Hippocampal formation (tissue), 2 donors: Measurements from ENCODE around the gene VTA1.
"Not testable (repeated sequence)": the region's sequence is repeated elsewhere in the genome, so short reads cannot be mapped to it uniquely, and the experiment has no call there.

Source experiments
- DNase-seq, 2 donors: peaks; one replicate each; lab custom pipeline; 2025; lab: John Stamatoyannopoulos, UW

VTA1 gene

DNA sequence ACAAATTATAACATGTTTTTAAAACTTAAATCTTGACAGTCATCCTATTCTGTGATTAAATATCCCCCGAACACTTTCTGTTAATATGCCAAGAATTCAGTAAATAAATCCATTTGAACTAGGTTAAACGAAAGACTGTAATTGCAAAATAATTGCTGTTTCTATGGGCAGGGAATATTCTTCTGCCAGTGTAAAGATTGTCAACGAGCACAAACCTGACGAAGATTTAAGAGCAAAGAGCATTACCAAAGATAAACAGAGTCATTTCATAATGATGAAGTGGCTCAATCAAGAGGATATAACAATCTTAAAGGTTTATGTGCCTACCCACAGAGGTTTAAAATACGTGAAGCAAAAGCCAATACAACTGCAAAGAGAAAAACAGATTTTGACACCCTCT is 78.5 kb downstream of the VTA1 start:
- no peak for DNase-seq

DNA sequence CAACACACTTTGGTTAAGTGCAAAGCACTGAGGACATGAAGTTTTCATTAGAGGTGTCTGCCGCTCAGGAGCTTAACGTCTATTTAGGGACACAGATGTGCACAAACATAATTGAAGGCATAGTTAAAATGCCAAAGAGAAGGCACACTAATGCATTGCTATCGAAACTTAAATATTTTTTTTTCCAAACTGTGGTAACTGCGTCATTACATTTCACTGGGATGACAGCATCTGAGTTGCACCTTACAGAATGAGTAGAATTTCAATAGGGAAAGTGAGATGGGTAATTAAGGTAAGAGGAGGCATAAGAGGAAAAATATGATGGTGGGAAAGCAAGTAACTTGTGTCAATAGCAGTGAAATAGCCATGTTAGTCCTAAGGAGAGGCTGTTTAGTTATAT is 79.7 kb downstream of the VTA1 start:
- no peak for DNase-seq

DNA sequence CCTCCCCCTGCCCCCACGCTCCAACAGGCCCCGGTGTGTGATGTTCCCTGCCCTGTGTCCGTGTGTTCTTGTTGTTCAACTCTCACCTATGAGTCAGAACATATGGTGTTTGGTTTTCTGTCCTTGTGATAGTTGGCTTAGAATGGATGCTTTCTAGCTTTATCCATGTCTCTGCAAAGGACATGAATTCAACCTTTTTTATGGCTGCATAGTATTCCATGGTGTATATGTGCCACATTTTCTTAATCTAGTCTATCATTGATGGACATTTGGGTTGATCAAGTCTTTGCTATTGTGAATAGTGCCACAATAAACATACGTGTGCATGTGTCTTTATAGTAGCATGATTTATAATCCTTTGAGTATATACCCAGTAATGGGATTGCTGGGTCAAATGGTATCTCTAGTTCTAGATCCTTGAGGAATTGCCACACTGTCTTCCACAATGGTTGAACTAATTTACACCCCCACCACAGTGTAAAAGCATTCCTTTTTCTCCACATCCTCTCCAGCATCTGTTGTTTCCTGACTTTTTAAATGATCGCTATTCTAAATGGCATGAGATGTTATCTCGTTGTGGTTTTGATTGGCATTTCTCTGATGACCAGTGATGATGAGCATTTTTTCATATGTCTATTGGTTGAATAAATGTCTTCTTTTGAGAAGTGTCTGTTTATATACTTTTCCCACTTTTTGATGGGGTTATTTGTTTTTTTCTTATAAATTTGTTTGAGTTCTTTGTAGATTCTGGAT is 82.6 kb downstream of the VTA1 start:
- not testable (repeated sequence) for DNase-seq

DNA sequence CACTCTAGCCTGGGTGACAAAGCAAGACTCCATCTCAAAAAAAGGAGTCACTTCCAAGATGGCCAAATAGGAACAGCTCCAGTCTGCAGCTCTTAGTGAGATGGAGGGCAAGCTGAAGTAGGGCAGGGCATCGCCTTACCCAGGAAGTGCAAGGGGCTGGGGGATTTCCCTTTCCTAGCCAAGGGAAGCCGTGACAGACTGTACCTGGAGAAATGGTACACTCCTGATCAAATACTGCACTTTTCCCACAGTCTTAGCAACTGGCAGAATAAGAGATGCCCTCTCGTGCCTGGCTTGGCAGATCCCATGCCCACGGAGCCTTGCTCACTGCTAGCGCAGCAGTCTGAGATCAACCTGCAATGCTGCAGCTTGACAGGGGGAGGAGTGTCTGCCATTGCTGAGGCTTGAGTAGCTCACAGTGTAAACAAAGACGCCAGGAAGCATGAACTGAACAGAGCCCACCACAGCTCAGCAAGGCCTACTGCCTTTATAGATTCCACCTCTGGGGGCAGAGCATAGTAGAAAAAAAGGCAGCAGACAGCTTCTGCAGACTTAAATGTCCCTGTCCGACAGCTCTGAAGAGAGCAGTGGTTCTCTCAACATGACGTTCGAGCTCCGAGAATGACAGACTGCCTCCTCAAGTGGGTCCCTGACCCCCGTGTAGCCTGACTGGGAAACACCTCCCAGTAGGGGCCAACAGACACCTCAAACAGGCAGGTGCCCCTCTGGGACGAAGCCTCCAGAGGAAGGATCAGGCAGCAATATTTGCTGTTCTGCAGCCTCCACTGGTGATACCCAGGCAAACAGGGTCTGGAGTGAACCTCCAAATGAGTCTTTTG is 85.4 kb downstream of the VTA1 start:
- not testable (repeated sequence) for DNase-seq

DNA sequence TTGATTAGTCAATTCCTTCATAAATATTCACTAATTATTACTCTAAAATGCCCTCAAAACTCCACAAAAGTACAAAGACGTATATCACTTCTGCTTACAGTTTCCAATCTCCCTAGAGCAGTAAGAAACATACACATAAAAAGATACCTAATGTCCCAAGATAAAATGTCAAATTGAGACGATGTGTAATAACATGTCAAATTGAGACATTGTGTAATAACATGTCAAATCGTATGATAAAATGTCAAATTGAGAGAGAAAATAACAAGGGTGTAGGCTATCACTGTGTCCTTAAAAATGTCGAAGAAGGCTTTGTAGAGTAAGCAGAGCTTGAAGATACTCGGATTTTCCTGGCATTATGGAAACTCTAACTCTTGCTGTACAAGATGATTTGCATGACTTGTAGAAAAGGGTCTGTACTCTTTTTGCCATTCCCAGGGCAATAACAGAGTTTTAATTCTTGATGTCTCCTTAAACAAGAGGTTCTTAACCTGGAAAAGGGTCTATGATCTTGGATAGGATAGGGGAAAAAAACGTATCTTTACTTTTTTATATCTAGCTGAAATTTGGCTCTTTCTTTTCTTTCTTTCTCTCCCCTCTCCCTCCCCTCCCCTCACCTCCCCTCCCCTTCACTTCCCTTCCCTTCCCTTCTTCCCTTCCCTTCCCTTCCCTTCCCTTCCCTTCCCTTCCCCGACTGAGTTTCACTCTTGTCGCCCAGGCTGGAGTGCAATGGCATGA is 87.1 kb downstream of the VTA1 start:
- no peak for DNase-seq

DNA sequence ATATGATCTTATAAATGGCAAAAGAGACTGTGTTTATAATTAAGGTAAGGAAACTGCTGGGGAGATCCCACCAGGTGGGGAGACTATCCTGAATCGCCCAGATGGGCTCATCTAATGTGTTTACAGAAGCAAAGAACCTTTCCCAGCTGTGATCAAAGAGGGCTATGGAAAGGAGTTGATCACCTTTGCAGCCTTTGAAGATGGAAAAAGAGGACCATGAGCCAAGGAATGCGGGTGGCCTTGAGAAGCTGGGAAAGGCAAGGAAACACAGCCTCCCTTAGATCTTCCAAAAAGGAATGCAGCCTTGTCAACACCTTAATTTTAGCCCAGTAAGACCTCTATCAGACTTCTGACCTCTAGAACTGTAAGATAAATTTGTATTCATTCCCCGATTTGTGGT is 88.2 kb downstream of the VTA1 start:
- DNase-seq = no peak

DNA sequence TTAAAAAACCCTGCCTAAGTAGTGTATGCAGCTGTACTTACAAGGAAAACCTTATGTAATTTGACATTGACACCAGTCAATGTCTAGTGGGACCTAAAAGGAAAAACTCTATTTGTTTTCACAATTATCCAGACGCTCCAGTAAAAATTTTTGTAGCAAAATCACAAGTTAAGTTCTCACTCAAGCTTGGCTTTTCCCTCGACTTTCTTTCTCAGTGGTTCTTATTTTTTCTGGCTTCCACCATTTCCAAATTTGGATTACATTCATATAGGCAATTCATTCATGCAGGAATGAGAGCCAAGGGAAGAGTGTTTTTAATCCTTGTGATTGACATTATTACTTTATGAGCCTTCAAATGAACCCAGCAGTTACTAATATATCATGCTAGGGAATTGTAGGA is 88.7 kb downstream of the VTA1 start:
- DNase-seq = no peak

DNA sequence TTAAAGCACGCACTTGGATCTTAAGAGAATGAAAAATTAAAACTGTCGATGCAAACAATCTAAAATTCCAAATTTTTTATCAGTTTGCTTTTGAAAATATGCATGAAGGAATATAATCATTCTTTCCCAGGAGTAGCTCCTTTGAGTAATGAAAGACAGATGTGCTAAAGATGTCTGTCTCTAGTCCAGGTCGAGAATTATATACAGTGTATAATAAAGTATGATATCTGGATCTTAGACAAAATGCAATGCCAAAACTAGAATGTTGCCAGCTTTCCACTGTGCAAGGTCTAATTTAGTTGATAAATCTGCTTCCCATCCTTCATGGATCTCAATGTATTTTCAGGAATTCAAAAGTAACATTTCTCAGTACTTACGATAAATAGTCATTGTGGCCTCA is 89.6 kb downstream of the VTA1 start:
- DNase-seq = no peak

DNA sequence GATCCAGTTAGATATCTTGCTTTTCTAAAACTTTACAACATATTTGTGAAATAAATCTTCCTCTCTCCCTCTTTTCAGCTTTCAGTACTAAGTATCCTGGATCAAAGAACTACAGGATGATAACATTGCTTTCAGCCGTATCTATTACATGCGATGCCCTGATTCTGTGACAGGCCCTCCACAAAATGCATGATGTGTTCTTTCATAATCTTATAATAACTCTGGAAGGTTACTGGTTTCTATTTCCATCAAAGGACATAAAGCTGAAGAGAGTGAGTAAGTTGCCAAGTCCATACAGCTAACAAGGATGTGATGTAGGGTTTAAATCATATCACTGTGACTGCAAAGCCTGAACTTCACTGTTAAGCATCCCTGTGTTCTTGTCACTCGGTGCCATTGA is 91.8 kb downstream of the VTA1 start:
- DNase-seq = no peak

DNA sequence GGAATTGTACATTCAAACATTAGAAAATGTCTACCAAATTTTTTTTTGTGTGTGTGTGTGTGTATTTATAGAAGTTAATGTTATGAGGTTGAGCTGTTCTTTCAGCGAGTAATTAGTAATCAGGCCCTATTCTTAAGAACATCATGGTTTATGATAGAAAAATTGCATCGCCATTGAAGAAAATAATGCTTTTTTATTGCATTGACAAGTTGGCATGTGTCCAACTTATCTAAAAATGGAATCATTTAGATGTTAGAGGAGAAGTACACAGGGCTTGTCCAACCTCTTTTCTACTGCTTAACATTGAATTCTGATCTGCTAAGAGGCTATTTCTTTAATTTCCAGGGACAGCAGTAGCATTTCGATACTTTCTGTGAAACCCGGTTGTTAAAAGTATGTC is 93.1 kb downstream of the VTA1 start:
- DNase-seq = no peak

DNA sequence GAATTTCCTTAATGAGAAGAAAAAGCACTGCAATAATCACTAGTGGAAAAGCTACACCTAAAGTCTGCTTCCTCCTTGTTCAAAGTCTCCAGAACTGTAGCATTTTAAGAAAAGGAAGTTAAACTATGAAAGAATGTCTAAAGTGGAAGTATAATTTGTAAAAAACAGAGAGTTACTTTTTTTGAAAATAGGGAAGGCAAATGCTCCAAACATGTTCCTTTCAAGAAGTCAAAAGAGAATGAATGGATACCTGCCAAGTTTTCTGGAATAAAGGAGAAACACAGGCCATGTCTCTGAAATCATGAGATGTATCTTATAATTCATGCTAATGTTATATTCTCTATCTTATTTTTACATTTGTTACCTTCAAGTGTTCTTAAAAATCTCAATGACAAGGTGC is 94.0 kb downstream of the VTA1 start:
- DNase-seq = no peak

DNA sequence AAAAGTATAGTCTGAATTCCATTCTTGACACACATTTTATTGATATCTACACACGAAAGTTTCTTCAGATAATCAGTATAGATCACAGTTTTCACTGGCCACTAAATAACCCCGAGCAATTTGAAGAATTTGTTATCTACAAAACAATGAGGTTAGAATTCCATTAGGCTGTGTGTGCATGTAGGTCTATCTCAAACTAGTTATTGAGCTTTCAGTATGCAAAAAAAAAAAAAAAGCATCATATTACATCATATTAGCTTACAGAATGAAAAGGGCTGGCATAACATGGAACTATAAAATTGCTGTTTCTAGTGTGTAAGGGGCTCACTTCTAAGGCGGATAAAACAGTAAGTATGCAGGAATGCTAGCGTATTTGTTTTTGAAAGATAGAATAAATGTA is 95.2 kb downstream of the VTA1 start:
- no peak for DNase-seq

DNA sequence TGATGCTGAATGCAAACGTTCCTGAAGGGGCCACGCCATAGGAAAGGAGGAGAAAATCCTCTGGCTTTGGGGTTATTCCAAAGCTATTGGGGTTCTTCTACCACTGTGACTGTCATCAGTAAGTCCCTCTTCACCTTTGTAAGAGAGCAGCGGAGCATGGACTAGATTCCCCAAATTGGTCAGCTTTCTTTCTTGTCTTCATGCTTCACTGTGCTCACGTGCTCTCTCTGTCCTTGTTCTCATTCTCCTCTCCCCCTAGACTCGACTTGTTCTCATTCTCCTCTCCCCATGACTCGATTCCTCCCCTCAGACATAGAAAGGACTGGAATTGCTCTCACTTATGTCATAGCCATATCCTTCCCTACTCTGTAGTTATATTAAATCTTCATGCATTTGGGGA is 99.9 kb downstream of the VTA1 start:
- DNase-seq = no peak

DNA sequence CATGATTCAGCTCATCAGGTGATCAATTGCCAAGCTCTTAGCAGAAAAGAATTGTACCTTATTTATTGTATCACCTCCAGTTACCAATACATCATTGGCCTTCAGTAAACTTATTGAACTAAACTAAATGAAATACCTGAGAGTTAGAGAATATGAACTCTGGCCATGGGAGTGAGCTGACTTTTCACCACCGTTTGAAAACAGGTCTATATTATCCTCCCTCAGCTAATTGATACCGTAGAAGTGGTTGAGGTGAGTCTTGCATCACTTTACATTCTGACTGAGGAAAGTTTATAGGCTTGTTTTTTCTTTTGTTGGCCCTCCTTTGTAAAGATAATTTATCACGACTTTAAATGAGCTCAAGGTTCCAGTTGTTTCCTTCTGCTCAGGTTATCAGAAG is 102.2 kb downstream of the VTA1 start:
- no peak for DNase-seq

DNA sequence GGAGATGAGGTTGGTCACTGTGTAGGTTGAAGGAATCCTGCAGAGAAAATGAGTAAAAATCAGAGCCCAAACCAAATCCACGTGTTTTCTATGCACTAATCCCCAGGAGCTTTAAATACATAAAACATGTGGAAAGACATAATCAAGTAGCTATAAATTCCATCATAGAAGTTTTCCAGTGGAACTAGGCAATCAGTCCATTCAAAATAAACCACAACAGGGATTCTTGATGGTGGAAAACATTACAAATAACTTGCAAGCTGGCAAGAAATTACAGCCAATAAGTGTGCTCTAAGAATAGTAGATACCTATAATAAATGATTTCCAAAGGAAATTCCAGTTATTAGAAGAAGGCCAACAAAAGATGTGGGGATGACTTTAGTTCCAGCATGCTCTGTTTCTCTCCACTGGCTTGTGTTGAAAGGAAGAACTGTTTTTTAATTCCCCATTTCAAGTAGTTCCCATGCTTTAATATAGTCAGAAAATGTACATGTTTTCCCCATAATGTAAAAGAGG is 104.9 kb downstream of the VTA1 start:
- DNase-seq = no peak

DNA sequence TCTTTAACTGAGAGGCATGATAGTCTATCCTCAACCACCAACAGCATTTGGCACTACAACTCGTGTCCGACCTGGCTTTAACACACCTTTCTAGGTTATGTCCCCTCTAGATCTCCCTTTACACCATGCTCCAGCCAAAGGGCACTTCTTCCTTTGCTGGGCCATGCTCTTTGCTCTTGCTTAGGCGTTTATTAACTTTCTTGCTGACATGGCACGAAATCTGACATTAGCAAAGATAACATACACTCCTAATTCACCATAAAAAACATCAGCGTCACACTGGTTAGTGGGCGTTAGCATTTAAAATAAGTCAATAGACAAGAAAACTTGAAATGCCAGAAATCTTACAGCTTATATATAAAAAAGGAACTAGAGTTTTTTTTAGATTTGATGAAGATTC is 107.5 kb downstream of the VTA1 start:
- no peak for DNase-seq

DNA sequence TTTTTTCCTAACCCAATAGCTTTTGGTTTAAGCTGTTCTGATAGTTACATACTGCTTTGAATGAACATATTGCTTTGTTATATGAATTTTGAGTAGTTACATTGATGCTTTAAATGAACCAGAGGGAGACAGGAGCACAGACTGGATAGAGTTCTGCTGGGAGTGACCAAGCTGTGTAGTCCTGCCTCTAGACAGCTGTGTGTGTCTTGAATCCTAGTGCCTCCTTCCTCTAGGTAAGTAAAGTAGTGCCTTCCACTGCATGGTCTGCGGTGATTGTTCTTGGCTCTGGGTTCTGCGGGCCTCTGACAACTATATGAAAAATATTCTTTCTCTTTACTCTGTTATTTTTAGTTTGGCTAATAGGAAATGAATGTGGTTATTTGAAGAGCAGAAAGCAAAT is 108.7 kb downstream of the VTA1 start:
- no peak for DNase-seq

DNA sequence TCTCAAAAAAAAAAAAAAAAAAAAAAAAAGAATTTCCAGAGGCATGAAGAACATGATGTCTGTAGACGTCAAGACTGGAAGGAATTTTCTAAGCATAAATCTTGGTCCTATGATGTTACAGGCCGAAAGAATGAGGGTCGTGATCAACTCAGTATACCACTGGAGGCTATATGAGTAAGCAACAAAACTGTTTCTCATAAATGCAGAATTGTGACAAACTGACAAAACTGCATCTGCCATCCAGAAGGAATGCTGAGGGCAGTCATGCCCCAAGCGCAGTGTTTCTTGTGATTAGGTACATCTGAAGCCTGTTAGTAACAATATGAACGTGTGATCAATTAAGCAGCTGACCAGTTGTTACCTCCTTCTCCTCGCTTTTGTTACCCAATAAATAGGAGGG is 111.2 kb downstream of the VTA1 start:
- DNase-seq = no peak

DNA sequence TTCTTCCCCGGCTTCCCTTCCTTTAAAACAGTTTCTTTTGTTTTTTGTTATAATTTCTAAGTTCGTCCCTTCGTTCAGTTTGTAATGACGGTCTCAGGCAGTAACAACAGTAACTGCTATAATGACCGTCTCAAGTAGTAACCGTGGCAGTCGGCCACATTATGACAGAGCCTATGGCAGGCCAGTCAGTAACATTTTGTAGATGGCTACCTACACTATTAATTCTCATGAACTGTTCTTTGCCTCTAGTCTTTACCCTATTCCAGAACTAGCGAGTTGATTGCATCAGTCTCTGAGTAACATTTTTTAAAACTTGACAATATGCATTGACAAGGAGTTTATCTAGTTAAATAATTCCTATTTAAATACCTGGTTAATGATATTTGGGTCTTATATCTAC is 111.7 kb downstream of the VTA1 start:
- DNase-seq = no peak

DNA sequence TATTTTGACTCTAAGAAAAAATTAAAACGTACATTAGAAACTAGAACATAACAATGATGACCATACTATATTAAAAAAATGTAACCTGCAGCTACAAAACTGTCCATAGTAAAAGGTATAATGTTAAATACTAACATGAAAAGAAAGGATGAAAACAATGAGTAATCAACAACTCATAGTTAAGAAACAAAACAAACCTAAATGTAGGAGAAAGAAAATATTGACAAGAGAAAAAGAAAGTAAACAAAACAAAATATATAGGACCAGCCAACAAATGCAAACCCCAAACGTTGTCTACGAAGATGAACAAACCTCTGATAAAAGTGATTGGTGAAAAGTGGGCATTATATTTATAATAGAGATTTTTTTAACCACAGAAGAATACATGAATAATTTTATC is 113.7 kb downstream of the VTA1 start:
- DNase-seq = no peak

DNA sequence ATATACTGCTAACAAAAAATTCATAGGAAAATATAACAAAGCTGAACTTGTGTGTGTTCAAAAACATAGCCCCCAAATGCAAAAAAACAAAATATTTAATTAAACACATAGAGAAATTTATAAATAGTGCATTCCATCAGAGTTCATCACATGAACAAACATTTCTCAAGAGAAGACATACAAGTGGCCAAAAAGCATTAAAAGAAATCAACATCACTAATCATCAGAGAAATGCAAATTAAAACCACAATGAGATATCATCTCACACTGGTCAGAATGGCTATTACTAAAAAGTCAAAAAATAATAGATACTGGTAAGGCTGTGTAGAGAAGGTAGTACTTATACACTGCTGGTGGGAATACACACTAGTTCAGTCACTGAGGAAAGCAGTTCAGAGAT is 115.2 kb downstream of the VTA1 start:
- no peak for DNase-seq

DNA sequence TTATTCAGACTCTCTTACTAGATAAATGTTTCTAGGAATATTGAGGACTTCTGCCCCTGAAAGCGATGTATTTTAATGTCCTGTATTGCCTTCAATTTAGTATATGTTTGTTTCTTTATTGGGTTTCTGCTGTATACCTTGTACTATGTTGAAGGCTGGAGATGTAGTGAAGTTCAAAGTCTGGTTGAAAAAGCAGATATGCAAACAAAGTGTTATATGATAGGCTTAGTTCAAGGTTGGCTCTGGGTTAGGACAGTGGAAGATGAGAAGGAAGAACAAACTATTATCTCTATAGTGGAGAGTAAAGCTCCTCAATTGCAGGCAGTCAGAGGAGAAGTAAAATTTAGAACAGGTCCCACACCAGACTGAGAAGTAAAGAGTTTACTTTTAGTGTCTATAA is 118.4 kb downstream of the VTA1 start:
- no peak for DNase-seq

DNA sequence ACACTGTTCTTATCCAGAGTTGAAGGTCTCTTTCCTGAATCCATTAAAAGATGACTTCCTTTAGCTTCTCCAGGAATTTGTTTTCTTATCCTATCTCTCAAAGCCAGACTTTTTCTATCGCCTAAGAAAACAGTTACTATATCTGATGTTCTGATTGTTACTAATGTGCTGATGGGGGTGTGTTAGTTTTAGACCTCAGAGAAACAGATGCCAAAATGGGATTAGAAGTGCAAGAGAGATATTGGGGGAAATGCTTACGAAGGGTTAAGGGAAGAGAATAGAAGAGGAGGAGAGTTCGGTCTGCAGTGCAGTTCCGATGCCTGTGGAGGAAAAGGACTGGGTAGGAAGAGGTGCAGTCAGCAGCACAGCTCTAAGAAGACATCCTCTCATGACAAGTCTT is 119.0 kb downstream of the VTA1 start:
- no peak for DNase-seq
